Measurements from ENCODE around the gene MT1HL1. TPM values are rescaled to one million over a fixed set of nuclear protein-coding genes. Genes with fewer than 3 reads are reported as not detected.

Gene MT1HL1
- total RNA-seq (not detected), polyA plus RNA-seq (ENCODE audit: insufficient read depth in 1 of 8, insufficient read length in 8 of 8, low replicate concordance in 1 of 8) (not detected)
- long read RNA-seq, donor 1 = 0 reads
- long read RNA-seq, donor 2 = 0 reads
- long read RNA-seq, donor 3 = 0 reads
- long read RNA-seq, donor 4 = 0 reads
- long read RNA-seq, donor 5 = 0 reads
- long read RNA-seq, donor 6 = 0 reads
- long read RNA-seq, donor 7 = 0 reads
- long read RNA-seq, donor 8 = 0 reads
- long read RNA-seq, donor 9 = 0 reads
- long read RNA-seq, donor 10 = 0 reads
- long read RNA-seq, donor 11, partial matches to known transcripts = 0 of 1 reads
- long read RNA-seq, donor 11, other reads (novel, unspliced or antisense) = 0 of 1 reads

DNA sequence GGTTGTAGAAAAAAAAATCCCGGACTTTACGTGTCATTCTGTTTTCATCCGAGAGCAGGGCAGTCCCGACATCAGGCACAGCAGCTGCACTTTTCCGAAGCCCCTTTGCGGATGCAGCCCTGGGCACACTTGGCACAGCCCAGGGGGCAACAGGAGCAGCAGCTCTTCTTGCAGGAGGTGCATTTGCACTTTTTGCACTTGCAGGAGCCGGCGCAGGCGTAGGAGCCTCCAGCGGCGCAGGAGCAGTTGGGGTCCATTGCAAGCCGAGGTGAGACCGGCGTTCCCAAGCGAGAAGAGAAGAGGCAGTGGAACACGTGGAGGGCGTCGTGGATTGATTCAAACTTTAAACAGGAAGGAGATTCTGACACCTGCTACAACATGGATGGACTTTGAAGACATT is at the start of gene MT1HL1:
MT1HL1 (minus strand) TSS at position 326 of the 400 bp plus-strand sequence; CDS start at position 257, 69 bp downstream.
- H3K9me3 ChIP-seq (replicated peaks; ENCODE audit: control insufficient read depth, low read depth, low read length) = no peaks in the 10 kb centered on the region
- 84% methylated on average over 18 of the region's 18 CpGs for WGBS (ENCODE audit: insufficient coverage)
- H3K27me3 ChIP-seq (ENCODE audit: control insufficient read depth, insufficient read depth, low read length) = no peaks in the 10 kb centered on the region
- H3K27ac ChIP-seq (ENCODE audit: low read length) = no peak within 1 kb of the TSS
- DNase-seq = no peak
- no peaks in the 10 kb centered on the region for H3K4me1 ChIP-seq (ENCODE audit: control insufficient read depth, insufficient read depth, low read length)
- no peak within 1 kb of the TSS for H3K4me3 ChIP-seq (ENCODE audit: low read length)
- no peaks in the 10 kb centered on the region for H3K36me3 ChIP-seq (ENCODE audit: control insufficient read depth, insufficient read depth, low read length)

DNA sequence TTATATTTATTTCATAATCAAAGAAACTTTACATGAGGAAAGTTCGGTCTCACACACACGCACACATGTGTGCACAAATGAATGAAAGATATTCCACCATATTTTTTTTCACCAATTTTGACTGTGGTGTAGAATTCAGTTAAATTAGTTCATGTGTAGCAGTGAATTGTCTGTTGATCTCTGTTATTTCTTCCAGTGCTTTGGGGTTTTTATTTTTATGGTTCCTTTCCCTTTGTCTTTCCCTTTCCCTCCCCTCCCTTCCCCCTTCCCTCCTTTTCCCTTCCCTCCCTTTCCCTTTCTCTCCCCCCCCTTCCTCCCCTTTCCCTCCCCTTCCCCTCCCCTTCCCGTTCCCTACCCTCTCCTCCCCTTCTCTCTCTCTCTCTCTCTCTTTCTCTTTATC is 46.7 kb upstream of the MT1HL1 start:
- Histone ChIP-seq H3K36me3 (ENCODE audit: control insufficient read depth, insufficient read depth, low read length) (no peaks in the 10 kb centered on the region), H3K9me3 (replicated peaks; ENCODE audit: control insufficient read depth, low read depth, low read length) (no peaks in the 10 kb centered on the region), H3K4me1 (ENCODE audit: control insufficient read depth, insufficient read depth, low read length) (no peaks in the 10 kb centered on the region), H3K4me3 (ENCODE audit: low read length) (no peak overlapping the region), H3K27me3 (ENCODE audit: control insufficient read depth, insufficient read depth, low read length) (no peaks in the 10 kb centered on the region), H3K27ac (ENCODE audit: low read length) (no peak overlapping the region)
- no peak for DNase-seq
- WGBS (ENCODE audit: insufficient coverage) = no CpG with 5 or more reads among the region's 3 CpGs

DNA sequence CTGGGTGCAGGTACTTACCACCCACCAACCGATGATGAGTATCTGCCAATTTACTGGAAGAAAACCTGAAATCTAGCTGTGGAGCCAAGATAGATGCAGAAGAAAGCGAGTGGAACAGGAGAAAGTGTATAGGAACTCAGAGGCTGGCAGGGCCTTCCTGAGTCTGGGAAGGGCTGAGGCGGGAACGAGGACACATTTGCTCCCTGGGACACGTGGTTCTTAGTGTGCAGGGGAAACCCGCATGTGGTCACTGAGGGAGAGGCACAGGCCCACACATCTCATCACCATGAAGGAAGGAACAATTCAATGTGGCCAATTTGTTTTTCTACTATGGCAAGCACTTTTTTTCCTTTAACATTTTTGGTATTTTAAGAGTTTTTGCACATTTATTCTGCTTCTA is 45.9 kb upstream of the MT1HL1 start:
- H3K27ac ChIP-seq (ENCODE audit: low read length) = no peak overlapping the region
- H3K4me3 ChIP-seq (ENCODE audit: low read length) = no peak overlapping the region

DNA sequence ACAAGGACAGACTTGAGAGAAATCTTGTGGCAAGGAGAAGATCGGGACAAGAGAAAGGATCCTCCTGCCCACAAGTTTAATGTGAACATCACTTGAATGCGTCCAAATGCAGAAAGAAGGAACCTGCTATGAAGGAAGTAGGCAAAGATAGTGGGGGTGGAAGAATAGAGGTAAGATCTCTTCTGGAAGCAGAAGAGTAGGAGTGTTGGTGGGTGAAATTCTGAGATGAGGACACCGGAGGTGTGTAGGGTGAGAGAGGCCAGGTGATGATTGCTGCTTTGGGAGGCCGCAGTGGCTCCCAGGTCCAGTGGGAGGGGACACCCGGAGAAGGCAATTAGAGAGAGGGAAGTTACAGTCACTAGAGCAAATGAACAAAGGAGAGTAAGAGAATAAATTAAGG is 44.6 kb upstream of the MT1HL1 start:
- no peaks in the 10 kb centered on the region for H3K9me3 ChIP-seq (replicated peaks; ENCODE audit: control insufficient read depth, low read depth, low read length)
- 86% methylated on average over 4 of the region's 5 CpGs for WGBS (ENCODE audit: insufficient coverage)
- H3K27me3 ChIP-seq (ENCODE audit: control insufficient read depth, insufficient read depth, low read length) = peaks cover 13% of the 10 kb centered on the region
- H3K4me1 ChIP-seq (ENCODE audit: control insufficient read depth, insufficient read depth, low read length) = no peaks in the 10 kb centered on the region
- no peak for DNase-seq
- H3K27ac ChIP-seq (ENCODE audit: low read length) = no peak overlapping the region
- no peak overlapping the region for H3K4me3 ChIP-seq (ENCODE audit: low read length)
- no peaks in the 10 kb centered on the region for H3K36me3 ChIP-seq (ENCODE audit: control insufficient read depth, insufficient read depth, low read length)

More for the DNA sequence above, 45.9 kb upstream of the MT1HL1 start:
- no peak for DNase-seq
- H3K4me1 ChIP-seq (ENCODE audit: control insufficient read depth, insufficient read depth, low read length) = no peaks in the 10 kb centered on the region
- H3K27me3 ChIP-seq (ENCODE audit: control insufficient read depth, insufficient read depth, low read length) = peaks cover 1% of the 10 kb centered on the region
- no peaks in the 10 kb centered on the region for H3K36me3 ChIP-seq (ENCODE audit: control insufficient read depth, insufficient read depth, low read length)
- H3K9me3 ChIP-seq (replicated peaks; ENCODE audit: control insufficient read depth, low read depth, low read length) = no peaks in the 10 kb centered on the region
- 82% methylated on average over 2 of the region's 6 CpGs for WGBS (ENCODE audit: insufficient coverage)

DNA sequence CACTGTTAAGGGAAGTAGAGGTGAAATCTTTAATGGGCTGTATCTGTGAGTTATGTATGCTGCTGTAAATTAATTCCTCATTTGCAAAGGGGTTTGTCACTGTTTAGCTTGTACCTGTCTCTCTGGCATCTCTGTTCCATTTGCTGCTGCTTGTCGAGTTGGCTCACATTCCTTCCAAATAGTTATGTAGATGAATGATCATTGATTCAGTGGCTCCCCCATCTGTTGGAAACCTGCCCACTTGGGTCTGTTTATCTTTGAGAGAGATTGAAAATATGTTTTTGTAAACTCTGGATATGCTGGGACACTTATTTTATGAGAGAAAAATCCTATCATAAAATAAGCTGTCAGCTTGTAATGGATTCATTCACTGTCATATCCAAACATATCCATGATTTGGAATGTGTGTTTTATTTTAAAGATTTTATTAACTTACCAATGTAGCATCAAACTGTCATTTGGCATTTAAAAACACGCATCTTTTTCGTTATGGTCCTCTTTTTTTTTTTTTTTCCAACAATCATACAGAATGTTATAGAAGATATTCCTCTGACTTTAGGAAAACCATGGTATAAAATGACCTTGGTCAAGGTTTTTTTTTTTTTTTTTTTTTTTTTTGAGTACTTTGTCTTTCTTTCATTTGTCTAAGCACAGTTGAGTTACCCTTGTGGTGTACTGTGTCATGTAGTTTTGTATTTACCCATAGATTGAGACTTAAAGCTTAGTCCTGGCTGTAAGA is 41.2 kb upstream of the MT1HL1 start:
- Histone ChIP-seq H3K27ac (ENCODE audit: low read length) (no peak overlapping the region), H3K4me3 (ENCODE audit: low read length) (no peak overlapping the region), H3K9me3 (replicated peaks; ENCODE audit: control insufficient read depth, low read depth, low read length) (no peaks in the 10 kb centered on the region), H3K4me1 (ENCODE audit: control insufficient read depth, insufficient read depth, low read length) (peaks cover 11% of the 10 kb centered on the region), H3K27me3 (ENCODE audit: control insufficient read depth, insufficient read depth, low read length) (peaks cover 29% of the 10 kb centered on the region), H3K36me3 (ENCODE audit: control insufficient read depth, insufficient read depth, low read length) (no peaks in the 10 kb centered on the region)
- no peak for DNase-seq
- WGBS (ENCODE audit: insufficient coverage) = no CpG with 5 or more reads among the region's 3 CpGs

DNA sequence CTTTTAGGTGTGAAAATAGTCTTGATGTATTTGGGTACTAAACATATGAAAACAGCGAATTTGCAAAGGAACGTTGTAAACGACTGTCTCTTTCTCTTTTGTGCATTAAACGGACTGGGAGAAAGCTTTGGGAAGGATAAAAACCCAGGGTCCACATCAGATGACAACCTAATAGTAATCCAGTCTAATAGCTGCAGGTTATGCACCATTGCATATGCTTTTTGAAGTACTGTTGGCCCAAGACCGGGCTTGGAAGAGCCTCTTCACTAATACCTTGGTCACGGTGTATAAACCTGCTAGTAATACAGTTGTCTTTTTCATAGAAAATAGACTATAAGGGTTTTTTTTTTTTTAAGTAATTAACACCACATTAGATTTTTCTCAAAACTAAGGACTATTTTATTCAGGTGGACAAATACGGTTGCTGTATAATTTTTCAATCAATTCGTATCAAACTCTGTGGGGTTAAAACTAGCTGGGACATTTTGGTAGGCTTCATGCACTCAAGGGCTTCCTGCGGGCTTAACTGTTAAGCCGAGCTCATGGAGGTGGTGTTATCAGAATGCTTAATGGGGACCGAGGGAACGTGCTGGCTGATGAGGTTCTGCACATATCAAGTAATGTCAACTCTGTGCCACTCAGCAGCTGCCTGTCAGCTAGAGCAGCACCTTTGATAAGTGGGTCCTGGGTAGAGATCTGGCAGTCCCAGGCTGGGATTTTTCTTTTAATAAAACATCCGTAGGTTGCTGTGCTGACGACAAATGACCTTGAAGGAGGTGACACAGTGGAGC is 39.8 kb upstream of the MT1HL1 start:
- H3K9me3 ChIP-seq (replicated peaks; ENCODE audit: control insufficient read depth, low read depth, low read length) = no peaks in the 10 kb centered on the region
- H3K36me3 ChIP-seq (ENCODE audit: control insufficient read depth, insufficient read depth, low read length) = no peaks in the 10 kb centered on the region
- WGBS (ENCODE audit: insufficient coverage) = 0% methylated on average over 3 of the region's 14 CpGs
- peaks cover 11% of the 10 kb centered on the region for H3K4me1 ChIP-seq (ENCODE audit: control insufficient read depth, insufficient read depth, low read length)
- peaks cover 33% of the 10 kb centered on the region for H3K27me3 ChIP-seq (ENCODE audit: control insufficient read depth, insufficient read depth, low read length)
- DNase-seq = no peak
- H3K27ac ChIP-seq (ENCODE audit: low read length) = no peak overlapping the region
- H3K4me3 ChIP-seq (ENCODE audit: low read length) = no peak overlapping the region

DNA sequence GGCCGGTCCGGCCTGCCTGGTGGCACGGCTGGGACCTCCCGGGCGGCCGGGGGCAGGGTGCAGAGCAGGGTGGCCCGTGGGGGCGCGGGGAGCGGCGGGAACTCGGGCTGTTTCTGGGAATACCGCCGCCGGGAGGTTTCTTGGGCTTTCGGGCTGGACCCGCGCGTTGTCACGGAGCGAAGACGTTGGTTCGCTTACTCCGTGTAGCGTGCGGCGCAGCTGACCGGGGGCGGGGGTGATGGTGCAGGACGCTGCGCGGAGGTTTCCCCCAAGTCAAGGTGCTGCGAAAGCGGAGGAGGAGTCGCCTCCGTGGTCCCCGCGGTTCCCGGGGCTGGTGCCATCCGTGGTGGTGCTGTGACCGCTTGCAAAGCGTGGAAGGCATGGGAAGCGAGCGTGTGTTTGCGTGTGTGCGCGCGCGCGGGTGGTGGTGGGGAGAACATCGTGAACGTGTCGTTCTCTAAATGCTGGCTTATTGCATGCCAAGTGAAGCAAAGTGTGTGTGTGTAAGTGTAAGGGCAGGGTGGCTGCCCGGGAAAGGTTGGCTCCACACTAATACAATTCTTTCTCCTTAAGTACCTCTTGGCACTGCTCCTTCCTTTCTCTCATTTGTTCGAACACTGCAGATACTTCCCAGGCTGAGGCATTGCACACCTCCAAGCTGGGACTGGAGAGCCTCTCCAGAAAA is 38.8 kb upstream of the MT1HL1 start:
- H3K27ac ChIP-seq (ENCODE audit: low read length) = no peak overlapping the region
- no peaks in the 10 kb centered on the region for H3K36me3 ChIP-seq (ENCODE audit: control insufficient read depth, insufficient read depth, low read length)
- H3K4me3 ChIP-seq (ENCODE audit: low read length) = peak overlapping the region; percentile 40
- peaks cover 33% of the 10 kb centered on the region for H3K27me3 ChIP-seq (ENCODE audit: control insufficient read depth, insufficient read depth, low read length)
- H3K9me3 ChIP-seq (replicated peaks; ENCODE audit: control insufficient read depth, low read depth, low read length) = no peaks in the 10 kb centered on the region
- H3K4me1 ChIP-seq (ENCODE audit: control insufficient read depth, insufficient read depth, low read length) = peaks cover 11% of the 10 kb centered on the region
- DNase-seq = peak; percentile 18
- 1% methylated on average over 52 of the region's 55 CpGs for WGBS (ENCODE audit: insufficient coverage)

DNA sequence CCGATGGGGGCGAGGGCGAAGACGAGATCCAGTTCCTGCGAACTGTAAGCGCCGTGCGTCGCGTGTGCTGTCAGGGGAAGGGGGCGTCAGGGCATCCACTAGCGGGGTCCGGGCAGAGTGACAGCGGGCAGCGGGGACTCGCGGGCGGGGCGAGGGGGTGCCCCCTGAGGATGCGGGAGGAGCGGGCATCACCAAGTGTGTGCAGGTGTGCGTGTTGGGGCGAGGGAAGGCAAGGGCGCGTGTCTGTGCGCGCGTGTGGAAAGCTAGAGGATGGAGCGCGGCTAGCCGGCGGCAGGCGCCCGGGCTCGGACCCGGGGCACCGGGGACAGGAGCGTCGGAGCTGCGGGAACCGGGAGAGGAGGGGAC is 38.3 kb upstream of the MT1HL1 start:
- no peak overlapping the region for H3K27ac ChIP-seq (ENCODE audit: low read length)
- peaks cover 33% of the 10 kb centered on the region for H3K27me3 ChIP-seq (ENCODE audit: control insufficient read depth, insufficient read depth, low read length)
- H3K4me3 ChIP-seq (ENCODE audit: low read length) = peak overlapping the region; percentile 40
- no peaks in the 10 kb centered on the region for H3K36me3 ChIP-seq (ENCODE audit: control insufficient read depth, insufficient read depth, low read length)
- no peaks in the 10 kb centered on the region for H3K9me3 ChIP-seq (replicated peaks; ENCODE audit: control insufficient read depth, low read depth, low read length)
- H3K4me1 ChIP-seq (ENCODE audit: control insufficient read depth, insufficient read depth, low read length) = peaks cover 11% of the 10 kb centered on the region
- under 1% methylated on average over 41 of the region's 41 CpGs for WGBS (ENCODE audit: insufficient coverage)
- DNase-seq = peak; percentile 9

DNA sequence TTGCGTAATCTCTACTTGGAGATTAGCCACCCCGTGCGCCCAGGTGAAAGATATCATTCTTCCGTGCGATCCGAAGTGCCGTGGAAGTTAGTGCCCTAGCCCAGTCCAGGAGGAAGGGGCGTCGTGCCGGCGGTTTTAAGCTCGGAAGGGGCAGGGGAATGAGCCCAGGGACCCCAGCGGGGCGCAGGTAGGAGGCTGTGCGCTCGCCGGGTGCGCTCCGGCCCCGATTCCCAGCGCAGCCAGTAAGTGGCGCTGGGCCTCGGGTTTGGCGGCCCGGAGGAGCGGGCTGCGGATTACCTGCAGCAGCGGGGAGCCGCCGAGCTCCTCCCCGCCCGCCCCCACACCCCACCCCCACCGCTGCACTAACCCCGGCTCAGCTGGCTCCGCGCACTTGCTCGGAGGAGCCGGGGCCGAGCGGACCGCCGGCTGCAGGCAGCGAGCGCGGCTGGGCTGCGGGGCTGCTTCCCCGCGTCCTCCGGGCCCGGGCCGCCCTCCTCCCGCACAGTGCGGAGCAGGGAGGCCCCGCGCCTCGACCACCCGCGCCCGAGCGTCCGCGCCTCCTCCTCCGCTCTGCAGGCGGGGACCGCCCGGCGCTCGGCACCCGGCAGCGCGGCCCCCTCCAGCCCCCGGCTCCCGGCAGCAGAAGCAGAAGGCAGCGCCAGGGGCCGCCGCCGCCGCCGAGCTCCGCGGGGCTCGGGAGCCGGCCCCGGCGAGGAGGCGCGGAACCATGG is 37.7 kb upstream of the MT1HL1 start, which contains the start of gene RYR2:
RYR2 (plus strand) TSS at position 390 of the 731 bp plus-strand sequence; CDS start at position 728, 338 bp downstream.
- peak within 1 kb of the TSS; percentile 40 for H3K4me3 ChIP-seq (ENCODE audit: low read length)
- peaks cover 33% of the 10 kb centered on the region for H3K27me3 ChIP-seq (ENCODE audit: control insufficient read depth, insufficient read depth, low read length)
- H3K36me3 ChIP-seq (ENCODE audit: control insufficient read depth, insufficient read depth, low read length) = no peaks in the 10 kb centered on the region
- H3K4me1 ChIP-seq (ENCODE audit: control insufficient read depth, insufficient read depth, low read length) = peaks cover 11% of the 10 kb centered on the region
- H3K27ac ChIP-seq (ENCODE audit: low read length) = no peak within 1 kb of the TSS
- H3K9me3 ChIP-seq (replicated peaks; ENCODE audit: control insufficient read depth, low read depth, low read length) = no peaks in the 10 kb centered on the region
- peak; percentile 51 for DNase-seq
- WGBS (ENCODE audit: insufficient coverage) = 1% methylated on average over 74 of the region's 87 CpGs

Data from muscle of leg (tissue), 16 donors.